DND-41 (cell line): Measurements from ENCODE around the gene OR13C5.
"Not testable (repeated sequence)": the region's sequence is repeated elsewhere in the genome, so short reads cannot be mapped to it uniquely, and the experiment has no call there.

Experiments used
- ATAC-seq: fragments of 200-7000 bp; cut with Tn5 transposase; 3 replicates; pipeline ENCODE4 v1.9.1; 2021; ENCODE audit warnings: low read depth; ENCODE audit not compliant: insufficient read depth
- DNase-seq: peaks from one replicate; pipeline ENCODE4 v3.0.0-alpha.2; 2020
- H2AFZ ChIP-seq: 2 replicates; pipeline ENCODE4 v1.6.0; 2012; ENCODE audit warnings: low read depth, low read length
- H3K27ac ChIP-seq: 2 replicates; pipeline ENCODE4 v1.5.1; 2012; ENCODE audit warnings: low read length, inconsistent platforms
- H3K27me3 ChIP-seq: fragments of 200-600 bp; sonication (generic); 2 replicates; pipeline ENCODE4 v1.6.0; 2012; ENCODE audit warnings: low read length, mild to moderate bottlenecking, inconsistent platforms; ENCODE audit not compliant: insufficient read depth, poor library complexity
- H3K36me3 ChIP-seq: 2 replicates; pipeline ENCODE4 v1.5.1; 2012; ENCODE audit warnings: low read length, inconsistent platforms; ENCODE audit not compliant: insufficient read depth
- H3K4me1 ChIP-seq: 2 replicates; pipeline ENCODE4 v1.5.1; 2012; ENCODE audit warnings: mild to moderate bottlenecking, low read length; ENCODE audit not compliant: insufficient read depth
- H3K4me2 ChIP-seq: 2 replicates; pipeline ENCODE4 v1.6.0; 2012; ENCODE audit warnings: mild to moderate bottlenecking, moderate library complexity, low read length, inconsistent platforms; ENCODE audit not compliant: insufficient read depth
- H3K4me3 ChIP-seq, 2 experiments: fragments of 200-600 bp in 1 of 2; shearing (Covaris generic) in 1 of 2; 2 replicates each; pipeline ENCODE4 v1.5.1; 2012 to 2016; ENCODE audit warnings: inconsistent platforms in 2 of 2, low read length in 2 of 2, mild to moderate bottlenecking in 2 of 2, low read depth in 1 of 2, moderate library complexity in 1 of 2
- H3K79me2 ChIP-seq: 2 replicates; pipeline ENCODE4 v1.6.0; 2012; ENCODE audit warnings: low read length, inconsistent platforms; ENCODE audit not compliant: insufficient read depth
- H3K9ac ChIP-seq: 2 replicates; pipeline ENCODE4 v1.6.0; 2012; ENCODE audit warnings: low read depth, mild to moderate bottlenecking, inconsistent platforms, low read length, moderate library complexity
- H3K9me3 ChIP-seq: 2 replicates; pipeline ENCODE4 v1.5.1; 2012; ENCODE audit warnings: low read length, moderate library complexity, mild to moderate bottlenecking, inconsistent platforms; ENCODE audit not compliant: insufficient read depth, severe bottlenecking
- H4K20me1 ChIP-seq: 2 replicates; pipeline ENCODE4 v1.6.0; 2012; ENCODE audit warnings: low read length; ENCODE audit not compliant: insufficient read depth
- CTCF ChIP-seq: IDR thresholded peaks from 2 replicates; pipeline ENCODE4 v1.5.1; 2012; ENCODE audit warnings: borderline replicate concordance, low read length, moderate library complexity, mild to moderate bottlenecking; ENCODE audit not compliant: poor library complexity, severe bottlenecking; ENCODE audit errors: extremely low read depth
- EZH2 ChIP-seq: IDR thresholded peaks from 3 replicates; pipeline ENCODE4 v1.6.1; 2012; ENCODE audit warnings: borderline replicate concordance, low read depth, mild to moderate bottlenecking, moderate library complexity, low read length, inconsistent platforms; ENCODE audit not compliant: severe bottlenecking

Gene OR13C5

GRCh38 chr9:104599313-104599712, at the start of gene OR13C5:
Gene OR13C5, minus strand, starts transcription at chr9:104599413. Its CDS starts 0 bp downstream, at chr9:104599413.
- not testable (repeated sequence) for H3K4me1 ChIP-seq, H3K79me2 ChIP-seq, H3K9ac ChIP-seq, H3K27me3 ChIP-seq, ATAC-seq, H4K20me1 ChIP-seq, H3K4me3 ChIP-seq, DNase-seq, H2AFZ ChIP-seq, H3K9me3 ChIP-seq, H3K27ac ChIP-seq, H3K4me2 ChIP-seq, H3K36me3 ChIP-seq

DNA sequence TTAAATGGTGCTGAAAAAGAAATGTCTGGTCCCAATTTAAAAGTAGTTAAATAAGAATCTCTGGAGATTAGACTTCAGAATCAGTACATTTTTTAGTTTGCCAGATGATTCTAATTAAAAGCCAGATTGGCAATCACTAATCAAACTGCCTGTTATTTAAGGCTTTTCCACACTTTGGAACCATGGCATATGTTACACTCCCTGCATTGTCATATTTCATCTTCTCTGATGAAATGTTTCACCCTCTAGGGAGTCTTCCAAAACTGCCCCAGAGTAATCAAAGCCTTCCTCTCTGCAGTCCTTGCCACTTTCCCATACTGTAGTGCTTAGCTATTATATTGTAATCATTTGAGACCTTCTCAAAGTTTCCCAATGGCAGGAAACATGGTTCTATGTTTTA, 36.2 kb upstream of the OR13C5 start:
- no peak for ATAC-seq
- Histone ChIP-seq H3K4me2 (no peak overlapping the region), H2AFZ (no peak overlapping the region), H3K9ac (no peak overlapping the region), H3K27me3 (no peaks in the 10 kb centered on the region), H3K9me3 (no peaks in the 10 kb centered on the region), H3K4me1 (no peaks in the 10 kb centered on the region), H3K4me3 (no peak overlapping the region), H3K79me2 (no peaks in the 10 kb centered on the region), H3K36me3 (no peaks in the 10 kb centered on the region), H4K20me1 (no peaks in the 10 kb centered on the region), H3K27ac (no peak overlapping the region)
- no peak for DNase-seq
- no peak for TF ChIP-seq EZH2
- TF ChIP-seq CTCF: no peak

GRCh38 chr9:104633976-104634520, 34.8 kb upstream of the OR13C5 start:
- H3K27me3 ChIP-seq: no peaks in the 10 kb centered on the region
- no peak for ATAC-seq
- TF ChIP-seq CTCF: no peak
- TF ChIP-seq EZH2: no peak
- H3K4me2 ChIP-seq: no peak overlapping the region
- DNase-seq: no peak
- H3K9ac ChIP-seq: no peak overlapping the region
- H3K4me1 ChIP-seq: no peaks in the 10 kb centered on the region
- no peak overlapping the region for H3K27ac ChIP-seq
- H3K36me3 ChIP-seq: no peaks in the 10 kb centered on the region
- H3K79me2 ChIP-seq: no peaks in the 10 kb centered on the region
- no peak overlapping the region for H3K4me3 ChIP-seq
- H3K9me3 ChIP-seq: no peaks in the 10 kb centered on the region
- H2AFZ ChIP-seq: no peak overlapping the region
- H4K20me1 ChIP-seq: no peaks in the 10 kb centered on the region

GRCh38 chr9:104625964-104626363, 26.8 kb upstream of the OR13C5 start:
- DNase-seq, H3K9me3 ChIP-seq, H3K79me2 ChIP-seq, H3K4me3 ChIP-seq, H3K4me2 ChIP-seq, H4K20me1 ChIP-seq, H3K27ac ChIP-seq, H3K36me3 ChIP-seq, H3K4me1 ChIP-seq, ATAC-seq, H2AFZ ChIP-seq, H3K27me3 ChIP-seq, H3K9ac ChIP-seq: not testable (repeated sequence)
